Keratinocyte (primary cell): ENCODE measurements around the gene HTRA3. TPM values are rescaled to one million over a fixed set of nuclear protein-coding genes. Genes with fewer than 3 reads are reported as not detected.

Experiments
- DNase-seq: peaks from one replicate; pipeline ENCODE4 v3.0.0-alpha.2; 2011; ENCODE audit warnings: low read depth, missing footprints, low spot score
- FAIRE-seq: peaks from 2 replicates; lab custom pipeline; 2011; peaks lifted over from hg19 to GRCh38; lab: Jason Lieb, UNC
- H2AFZ ChIP-seq: 2 replicates; pipeline ENCODE4 v1.6.0; 2012; ENCODE audit warnings: low read length, control low read depth, inconsistent platforms; ENCODE audit not compliant: control insufficient read depth
- H3K27ac ChIP-seq: 2 replicates; pipeline ENCODE4 v1.5.1; 2011; ENCODE audit warnings: low read length; ENCODE audit not compliant: control insufficient read depth, insufficient read depth
- H3K27me3 ChIP-seq: 3 replicates; pipeline ENCODE4 v1.6.0; 2011; ENCODE audit warnings: low read length; ENCODE audit not compliant: control insufficient read depth, insufficient read depth; ENCODE audit errors: extremely low read depth
- H3K36me3 ChIP-seq, 2 experiments: 2 replicates in 1 of 2; 3 replicates in 1 of 2; pipeline ENCODE4 v1.5.1; 2011; ENCODE audit warnings: low read length in 2 of 2, mild to moderate bottlenecking in 1 of 2; ENCODE audit not compliant: control insufficient read depth in 2 of 2, insufficient read depth in 2 of 2; ENCODE audit errors: extremely low read depth in 1 of 2
- H3K4me1 ChIP-seq: 3 replicates; pipeline ENCODE4 v1.5.1; 2011; ENCODE audit warnings: low read length; ENCODE audit not compliant: control insufficient read depth, insufficient read depth; ENCODE audit errors: extremely low read depth
- H3K4me2 ChIP-seq: 3 replicates; pipeline ENCODE4 v1.6.0; 2011; ENCODE audit warnings: low read depth, low read length; ENCODE audit not compliant: control insufficient read depth, insufficient read depth; ENCODE audit errors: extremely low read depth
- H3K4me3 ChIP-seq, 3 experiments: fragments of 200-600 bp in 1 of 3; sonication (generic) in 1 of 3; 2 replicates in 2 of 3; 3 replicates in 1 of 3; pipeline ENCODE4 v1.5.1; 2011 to 2016; ENCODE audit warnings: low read length in 3 of 3, mild to moderate bottlenecking in 3 of 3, control low read depth in 2 of 3, inconsistent platforms in 1 of 3, low read depth in 1 of 3, mixed read lengths in 1 of 3, mixed run types in 1 of 3, moderate library complexity in 1 of 3; ENCODE audit not compliant: control insufficient read depth in 2 of 3, insufficient read depth in 2 of 3; ENCODE audit errors: extremely low read depth in 1 of 3
- H3K79me2 ChIP-seq: 2 replicates; pipeline ENCODE4 v1.6.0; 2012; ENCODE audit warnings: low read length; ENCODE audit not compliant: control insufficient read depth, insufficient read depth
- H3K9ac ChIP-seq: 3 replicates; pipeline ENCODE4 v1.6.0; 2011; ENCODE audit warnings: low read length; ENCODE audit not compliant: control insufficient read depth, insufficient read depth; ENCODE audit errors: extremely low read depth
- H3K9me1 ChIP-seq: 3 replicates; pipeline ENCODE4 v1.6.0; 2011; ENCODE audit warnings: low read length; ENCODE audit not compliant: control insufficient read depth, insufficient read depth; ENCODE audit errors: extremely low read depth
- H3K9me3 ChIP-seq: 2 replicates; pipeline ENCODE4 v1.5.1; 2012; ENCODE audit warnings: low read depth, low read length; ENCODE audit not compliant: control insufficient read depth
- H4K20me1 ChIP-seq: 3 replicates; pipeline ENCODE4 v1.6.0; 2011; ENCODE audit warnings: low read length; ENCODE audit not compliant: control insufficient read depth, insufficient read depth; ENCODE audit errors: extremely low read depth
- CTCF ChIP-seq, 3 experiments: IDR thresholded peaks in 1 of 3; conservative IDR thresholded peaks in 1 of 3; optimal IDR thresholded peaks in 1 of 3; 2 replicates in 2 of 3; 3 replicates in 1 of 3; pipeline versions ENCODE3 to v1.5.1; 2011; ENCODE audit warnings: low read length in 3 of 3, mild to moderate bottlenecking in 3 of 3, moderate library complexity in 2 of 3, control low read depth in 1 of 3, inconsistent platforms in 1 of 3; ENCODE audit not compliant: insufficient read depth in 2 of 3; ENCODE audit errors: extremely low read depth in 1 of 3
- EZH2 ChIP-seq: IDR thresholded peaks from one replicate; pipeline ENCODE4 v1.6.1; 2012; ENCODE audit warnings: inconsistent platforms, mild to moderate bottlenecking, low read length, moderate library complexity
- dilution Hi-C: fragments of 300-500 bp; cut with MboI; formaldehyde crosslinking; loops from one replicate; pipeline ENCODE4 v1.7.0; 2020; ENCODE audit warnings: low sequenced_read_pairs; ENCODE audit not compliant: extremely low pct_ligation_motif_present
- polyA plus RNA-seq, 5 experiments: library from polyadenylated mRNA; depleted of rRNA in 3 of 5; stranded (reverse) in 3 of 5; stranded (forward) in 1 of 5; unstranded in 1 of 5; fragments of >200 nt; gene quantifications; 1 replicate in 1 of 5; 2 replicates in 3 of 5; 3 replicates in 1 of 5; pipeline versions ENCODE4 v1.2.1 to v1.2.3, GENCODE V29; 2011 to 2012; ENCODE audit warnings: missing spikeins in 2 of 5, low read depth in 1 of 5, low replicate concordance in 1 of 5

The HTRA3 gene
- polyA plus RNA-seq, 1 donor (not counting 4 experiments of a cell fraction or from before 2014, with no cell fraction given) = not detected

GRCh38 chr4:8308856-8309771, 39.6 kb downstream of the HTRA3 start:
- dilution Hi-C loops = no loop called here
- H3K27ac ChIP-seq = no peak overlapping the region

DNA sequence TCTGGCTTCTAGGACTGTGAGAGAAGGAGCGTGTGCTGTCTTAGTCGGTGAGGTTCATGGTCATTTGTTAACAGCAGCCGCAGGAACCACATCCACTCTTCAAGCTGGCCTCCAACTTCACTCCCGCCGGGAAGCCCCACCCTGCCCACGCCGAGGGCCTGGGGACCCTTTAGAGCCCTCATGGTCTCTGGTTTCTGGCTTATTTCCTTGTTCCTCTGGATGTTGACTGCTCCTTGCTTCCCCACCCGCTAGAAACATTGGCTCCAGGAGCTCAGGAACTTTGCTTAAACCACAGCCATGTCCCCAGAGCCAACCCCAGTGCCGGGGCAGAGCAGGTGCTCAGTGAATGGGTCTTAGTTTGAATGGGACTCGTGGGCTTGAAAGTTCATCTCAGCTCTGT, 40.8 kb downstream of the HTRA3 start:
- Histone ChIP-seq H3K4me2 (no peak overlapping the region), H2AFZ (no peak overlapping the region), H3K9me3 (no peaks in the 10 kb centered on the region), H3K27ac (no peak overlapping the region), H3K36me3 (no peaks in the 10 kb centered on the region), H3K4me1 (peaks cover 7% of the 10 kb centered on the region), H4K20me1 (no peaks in the 10 kb centered on the region), H3K79me2 (no peaks in the 10 kb centered on the region), H3K4me3 (no peak overlapping the region), H3K27me3 (peaks cover 15% of the 10 kb centered on the region), H3K9me1 (no peaks in the 10 kb centered on the region), H3K9ac (no peak overlapping the region)
- no peak for TF ChIP-seq EZH2
- TF ChIP-seq CTCF (optimal IDR thresholded peaks at IDR 0.05 in 1 of 3, IDR thresholded peaks at IDR 0.05 in 1 of 3, conservative IDR thresholded peaks at IDR 0.05 in 1 of 3; ENCODE audit: extremely low read depth in 1 of 3, insufficient read depth in 2 of 3, low read length in 3 of 3) = no peak
- dilution Hi-C loops = no loop called here
- FAIRE-seq = no peak
- no peak for DNase-seq

More at GRCh38 chr4:8308856-8309771, 39.6 kb downstream of the HTRA3 start:
- no peaks in the 10 kb centered on the region for H3K36me3 ChIP-seq
- TF ChIP-seq CTCF (optimal IDR thresholded peaks at IDR 0.05 in 1 of 3, IDR thresholded peaks at IDR 0.05 in 1 of 3, conservative IDR thresholded peaks at IDR 0.05 in 1 of 3; ENCODE audit: extremely low read depth in 1 of 3, insufficient read depth in 2 of 3, low read length in 3 of 3) (no peak), EZH2 (no peak)
- H3K9me3 ChIP-seq = no peaks in the 10 kb centered on the region
- peaks cover 15% of the 10 kb centered on the region for H3K27me3 ChIP-seq
- no peak overlapping the region for H3K9ac ChIP-seq
- DNase-seq (no peak), FAIRE-seq (no peak)
- no peak overlapping the region for H2AFZ ChIP-seq
- H3K9me1 ChIP-seq = no peaks in the 10 kb centered on the region
- no peaks in the 10 kb centered on the region for H4K20me1 ChIP-seq
- peaks cover 4% of the 10 kb centered on the region for H3K4me1 ChIP-seq
- H3K4me2 ChIP-seq = no peak overlapping the region
- H3K4me3 ChIP-seq = no peak overlapping the region
- no peaks in the 10 kb centered on the region for H3K79me2 ChIP-seq
